Activated T-helper 1 cell treated with anti-CD3 and anti-CD28 coated beads, Interleukin-12 subunit alpha, Interleukin-12 subunit beta, Interleukin-2, Interleukin-4 antibody, amounts not matched to agents 30 ng/mL and 10 ng/mL and 1 ng/mL, durations not matched to agents 14 hours and 24 hours and 36 hours (primary cell): ENCODE data around the gene ATAD1. TPM values are rescaled to one million over a fixed set of nuclear protein-coding genes. Genes with fewer than 3 reads are reported as not detected.
A peak's percentile ranks its signal among the peaks of the same experiment; 100 is the strongest.

Experiments
- DNase-seq: peaks from one replicate; pipeline ENCODE4 v3.0.0; 2021; ENCODE audit warnings: low spot score
- H3K27ac Mint-ChIP-seq: one replicate; pipeline ENCODE4 v1.8.0; 2021; ENCODE audit warnings: mild to moderate bottlenecking, mixed read lengths
- H3K27me3 Mint-ChIP-seq: one replicate; pipeline ENCODE4 v1.8.0; 2022; ENCODE audit warnings: mild to moderate bottlenecking, moderate library complexity, mixed read lengths; ENCODE audit not compliant: insufficient read depth
- H3K36me3 Mint-ChIP-seq: one replicate; pipeline ENCODE4 v1.8.0; 2021; ENCODE audit warnings: low read depth, mixed read lengths
- H3K4me1 Mint-ChIP-seq: one replicate; pipeline ENCODE4 v1.8.0; 2021; ENCODE audit warnings: low read depth, mixed read lengths
- H3K4me3 Mint-ChIP-seq: one replicate; pipeline ENCODE4 v1.8.0; 2021; ENCODE audit warnings: mild to moderate bottlenecking, moderate library complexity, mixed read lengths
- H3K9me3 Mint-ChIP-seq: one replicate; pipeline ENCODE4 v1.8.0; 2021; ENCODE audit warnings: mixed read lengths
- intact Hi-C: fragments of 100-400 bp; cut with micrococcal nuclease; formaldehyde crosslinking; loops from one replicate; pipeline ENCODE4 v1.15.1; 2024
- total RNA-seq: library from RNA; stranded (reverse); gene quantifications from 2 replicates; pipeline ENCODE4 v1.2.3, GENCODE V29; 2022

The ATAD1 gene
- total RNA-seq, 1 donor from 2014 or later, result 50.1 TPM

DNA sequence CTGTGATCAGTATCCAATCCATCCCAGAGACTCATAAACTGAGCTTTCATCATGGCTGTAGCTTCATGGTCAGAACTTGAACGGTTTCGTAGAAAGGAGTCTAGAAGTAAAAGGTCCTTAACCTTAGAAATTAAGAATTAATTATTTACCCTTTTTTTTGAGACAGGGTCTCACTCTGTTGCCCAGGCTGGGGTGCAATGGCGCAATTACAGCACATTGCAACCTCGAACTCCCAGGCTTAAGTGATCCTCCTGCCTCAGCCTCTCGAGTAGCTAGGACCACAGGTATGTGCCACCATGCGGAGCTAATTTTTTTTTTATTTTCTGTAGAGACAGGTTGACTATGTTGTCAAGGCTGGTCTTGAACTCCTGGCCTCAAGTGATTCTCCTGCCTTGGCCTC, 41.7 kb downstream of the ATAD1 start:
- intact Hi-C loops, result loop anchor here (10.0 kb wide), 1 partner anchor 682 kb away; the partner anchor contains the start of genes GLUD1 and SHLD2

DNA sequence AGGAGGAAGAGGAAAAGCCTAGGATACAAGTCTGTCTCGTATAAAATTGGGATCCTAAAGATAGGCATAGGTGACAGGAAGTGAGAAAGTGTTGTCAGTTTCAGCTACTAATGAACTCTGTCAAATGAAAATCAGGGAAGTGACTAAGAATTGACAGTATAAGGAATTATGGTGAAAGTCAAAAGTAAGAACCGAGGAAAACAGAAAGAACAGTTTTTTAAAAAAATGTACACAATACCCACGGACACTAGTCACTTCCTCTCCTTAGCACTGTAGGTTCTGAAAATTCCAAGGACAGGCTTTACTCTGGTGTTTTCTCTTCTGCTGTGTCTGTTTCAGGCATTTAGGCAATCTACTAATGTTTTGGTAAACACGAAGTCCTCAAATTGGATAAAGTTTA, 42.3 kb downstream of the ATAD1 start:
- H3K4me3 Mint-ChIP-seq, result no peak overlapping the region
- peaks cover 5% of the 10 kb centered on the region for H3K4me1 Mint-ChIP-seq
- H3K27me3 Mint-ChIP-seq, result no peaks in the 10 kb centered on the region
- DNase-seq, result no peak
- H3K27ac Mint-ChIP-seq, result no peak overlapping the region
- H3K9me3 Mint-ChIP-seq, result no peaks in the 10 kb centered on the region
- intact Hi-C loops, result loop anchor here (10.0 kb wide), 1 partner anchor 681 kb away; the partner anchor contains the start of genes GLUD1 and SHLD2
- peaks cover 18% of the 10 kb centered on the region for H3K36me3 Mint-ChIP-seq

More for the DNA sequence above, 41.7 kb downstream of the ATAD1 start:
- H3K36me3 Mint-ChIP-seq, result peaks cover 20% of the 10 kb centered on the region
- H3K4me3 Mint-ChIP-seq, result no peak overlapping the region
- H3K9me3 Mint-ChIP-seq, result no peaks in the 10 kb centered on the region
- H3K4me1 Mint-ChIP-seq, result peaks cover 5% of the 10 kb centered on the region
- DNase-seq, result no peak
- H3K27ac Mint-ChIP-seq, result no peak overlapping the region
- no peaks in the 10 kb centered on the region for H3K27me3 Mint-ChIP-seq

- Mint-ChIP-seq H3K4me1 (peaks cover 5% of the 10 kb centered on the region), H3K27me3 (no peaks in the 10 kb centered on the region), H3K9me3 (no peaks in the 10 kb centered on the region), H3K36me3 (peaks cover 26% of the 10 kb centered on the region), H3K4me3 (no peak overlapping the region), H3K27ac (no peak overlapping the region)
- DNase-seq, result no peak
- intact Hi-C loops, result loop anchor here (1.0 to 10.0 kb wide), 3 partner anchors 116 to 677 kb away; partner anchors contain the start of genes GLUD1 and SHLD2
Observed at GRCh38 chr10:87771871-87772500, 46.0 kb downstream of the ATAD1 start.

- peaks cover 24% of the 10 kb centered on the region for H3K36me3 Mint-ChIP-seq
Observed at GRCh38 chr10:87767253-87767652, 50.8 kb downstream of the ATAD1 start.

GRCh38 chr10:87765666-87766376, 52.2 kb downstream of the ATAD1 start:
- intact Hi-C loops, result no loop called here
- Mint-ChIP-seq H3K4me1 (peaks cover 10% of the 10 kb centered on the region), H3K36me3 (peaks cover 24% of the 10 kb centered on the region), H3K4me3 (no peak overlapping the region), H3K9me3 (no peaks in the 10 kb centered on the region), H3K27me3 (no peaks in the 10 kb centered on the region), H3K27ac (no peak overlapping the region)
- no peak for DNase-seq

More at GRCh38 chr10:87767253-87767652, 50.8 kb downstream of the ATAD1 start:
- H3K9me3 Mint-ChIP-seq, result no peaks in the 10 kb centered on the region
- no peak overlapping the region for H3K4me3 Mint-ChIP-seq
- no peaks in the 10 kb centered on the region for H3K27me3 Mint-ChIP-seq
- no peak overlapping the region for H3K27ac Mint-ChIP-seq
- peaks cover 2% of the 10 kb centered on the region for H3K4me1 Mint-ChIP-seq
- intact Hi-C loops, result no loop called here
- no peak for DNase-seq

- H3K27ac Mint-ChIP-seq, result no peak overlapping the region
- H3K9me3 Mint-ChIP-seq, result no peaks in the 10 kb centered on the region
- H3K36me3 Mint-ChIP-seq, result peaks cover 29% of the 10 kb centered on the region
- no peak for DNase-seq
- intact Hi-C loops, result loop anchor here (5.0 kb wide), 1 partner anchor 508 kb away; no protein-coding TSS in a partner anchor
- H3K4me1 Mint-ChIP-seq, result peaks cover 16% of the 10 kb centered on the region
- no peak overlapping the region for H3K4me3 Mint-ChIP-seq
- H3K27me3 Mint-ChIP-seq, result no peaks in the 10 kb centered on the region
Observed at GRCh38 chr10:87764072-87764934, 53.7 kb downstream of the ATAD1 start.

- intact Hi-C loops, result loop anchor here (5.0 kb wide), 1 partner anchor 509 kb away; no protein-coding TSS in a partner anchor
- Mint-ChIP-seq H3K36me3 (peaks cover 30% of the 10 kb centered on the region), H3K4me1 (peaks cover 16% of the 10 kb centered on the region), H3K27me3 (no peaks in the 10 kb centered on the region), H3K27ac (no peak overlapping the region), H3K9me3 (no peaks in the 10 kb centered on the region), H3K4me3 (no peak overlapping the region)
- DNase-seq, result no peak
Observed at GRCh38 chr10:87763086-87763861, 54.8 kb downstream of the ATAD1 start.

- H3K27me3 Mint-ChIP-seq, result no peaks in the 10 kb centered on the region
- peak; percentile 11 for DNase-seq
- peak overlapping the region; percentile 28 for H3K4me3 Mint-ChIP-seq
- peaks cover 23% of the 10 kb centered on the region for H3K36me3 Mint-ChIP-seq
- H3K4me1 Mint-ChIP-seq, result peaks cover 16% of the 10 kb centered on the region
- intact Hi-C loops, result loop anchor here (1.0 to 5.0 kb wide), 2 partner anchors 258 to 510 kb away; partner anchors contain the start of gene MINPP1
- no peaks in the 10 kb centered on the region for H3K9me3 Mint-ChIP-seq
- H3K27ac Mint-ChIP-seq, result peak overlapping the region; percentile 56
Observed at GRCh38 chr10:87761892-87762291, 56.1 kb downstream of the ATAD1 start.

DNA sequence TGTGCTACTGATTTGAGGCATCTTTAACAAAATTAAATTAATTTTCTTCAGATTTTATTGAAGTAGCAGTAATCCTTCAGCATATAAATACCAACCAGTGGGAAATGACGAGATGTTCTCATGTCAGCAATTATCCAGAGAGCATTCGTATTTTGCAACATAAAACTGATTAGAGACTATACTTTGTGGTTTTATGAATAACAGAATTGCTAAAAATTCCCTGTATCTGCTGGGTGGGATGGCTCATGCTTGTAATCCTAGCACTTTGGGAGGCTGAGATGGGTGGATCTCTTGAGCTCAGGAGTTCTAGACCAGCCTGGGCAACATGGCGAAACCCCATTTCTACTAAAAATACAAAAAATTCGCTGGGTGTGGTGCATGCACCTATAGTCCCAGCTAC, 56.9 kb downstream of the ATAD1 start:
- intact Hi-C loops, result loop anchor here (5.0 kb wide), 1 partner anchor 511 kb away; no protein-coding TSS in a partner anchor
- H3K4me3 Mint-ChIP-seq, result no peak overlapping the region
- no peaks in the 10 kb centered on the region for H3K27me3 Mint-ChIP-seq
- H3K36me3 Mint-ChIP-seq, result peaks cover 26% of the 10 kb centered on the region
- DNase-seq, result no peak
- peaks cover 16% of the 10 kb centered on the region for H3K4me1 Mint-ChIP-seq
- no peak overlapping the region for H3K27ac Mint-ChIP-seq
- H3K9me3 Mint-ChIP-seq, result no peaks in the 10 kb centered on the region

GRCh38 chr10:87760195-87760905, 57.7 kb downstream of the ATAD1 start:
- intact Hi-C loops, result loop anchor here (5.0 kb wide), 1 partner anchor 512 kb away; no protein-coding TSS in a partner anchor
- H3K36me3 Mint-ChIP-seq, result peaks cover 23% of the 10 kb centered on the region
- no peak overlapping the region for H3K4me3 Mint-ChIP-seq
- no peaks in the 10 kb centered on the region for H3K27me3 Mint-ChIP-seq
- H3K27ac Mint-ChIP-seq, result no peak overlapping the region
- peaks cover 16% of the 10 kb centered on the region for H3K4me1 Mint-ChIP-seq
- DNase-seq, result no peak
- H3K9me3 Mint-ChIP-seq, result no peaks in the 10 kb centered on the region

GRCh38 chr10:87759551-87759950, 58.5 kb downstream of the ATAD1 start:
- H3K36me3 Mint-ChIP-seq, result peaks cover 22% of the 10 kb centered on the region

More at GRCh38 chr10:87759551-87759950, 58.5 kb downstream of the ATAD1 start:
- no peak overlapping the region for H3K27ac Mint-ChIP-seq
- H3K27me3 Mint-ChIP-seq, result no peaks in the 10 kb centered on the region
- no peak for DNase-seq
- no peaks in the 10 kb centered on the region for H3K9me3 Mint-ChIP-seq
- intact Hi-C loops, result no loop called here
- peaks cover 16% of the 10 kb centered on the region for H3K4me1 Mint-ChIP-seq
- H3K4me3 Mint-ChIP-seq, result no peak overlapping the region
